NAMALWA (cell line): ENCODE data around the gene IL31.
A peak's percentile ranks its signal among the peaks of the same experiment; 100 is the strongest.
"Not testable (repeated sequence)": the region's sequence is repeated elsewhere in the genome, so short reads cannot be mapped to it uniquely, and the experiment has no call there.

ENCODE experiments used
- DNase-seq: peaks from one replicate; pipeline ENCODE4 v3.0.0-alpha.2; 2015; ENCODE audit warnings: low spot score

Gene IL31

GRCh38 chr12:122192441-122192840, 18.4 kb upstream of the IL31 start:
- DNase-seq = no peak

GRCh38 chr12:122190842-122191668, 17.0 kb upstream of the IL31 start:
- peak; percentile 89 for DNase-seq

- DNase-seq = no peak
Observed at GRCh38 chr12:122189626-122190475, 15.8 kb upstream of the IL31 start.

GRCh38 chr12:122187466-122187865, 13.4 kb upstream of the IL31 start:
- no peak for DNase-seq

- no peak for DNase-seq
Observed at GRCh38 chr12:122185494-122186082, 11.6 kb upstream of the IL31 start.

DNA sequence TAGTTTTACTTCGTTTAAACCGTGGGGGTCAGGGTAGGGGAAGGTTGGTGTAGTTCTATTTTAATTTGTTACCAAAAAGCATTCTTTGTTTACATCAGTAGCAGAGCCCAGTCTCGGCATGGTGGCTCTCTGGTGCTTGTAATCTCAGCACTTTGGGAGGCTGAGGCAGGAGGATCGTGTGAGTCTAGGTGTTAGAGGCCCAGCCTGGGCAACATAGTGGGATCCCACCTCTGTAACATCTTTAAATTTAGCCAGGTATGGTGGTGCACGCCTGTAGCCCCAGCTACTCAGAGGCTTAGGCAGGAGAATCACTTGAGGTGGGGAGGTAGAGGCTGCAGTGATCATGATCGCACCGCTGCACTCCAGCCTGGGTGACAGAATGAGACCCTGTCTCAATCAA, 11.1 kb upstream of the IL31 start:
- DNase-seq = no peak

DNA sequence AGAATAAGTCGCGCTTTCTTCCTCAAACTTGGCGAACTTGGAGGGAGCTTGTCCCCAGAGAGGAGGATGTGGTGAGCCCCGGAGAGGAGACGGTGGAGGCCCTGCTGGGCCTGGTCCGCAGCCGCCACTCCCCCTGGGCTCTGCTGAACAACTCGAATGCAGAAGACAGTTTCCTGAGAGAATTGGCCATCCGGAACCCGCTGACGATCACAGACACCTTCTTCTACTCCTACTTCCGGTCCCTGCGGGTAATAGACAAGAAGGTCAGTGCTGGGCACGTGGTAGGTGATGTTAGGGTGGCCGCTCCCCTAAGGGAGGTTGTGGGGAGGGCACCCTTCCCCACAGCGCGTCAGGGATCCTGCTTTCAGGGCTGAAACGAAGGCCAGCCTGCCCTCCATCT, 10.5 kb upstream of the IL31 start:
- no peak for DNase-seq

- DNase-seq = no peak
Observed at GRCh38 chr12:122183588-122183940, 9.5 kb upstream of the IL31 start.

- DNase-seq = peak; percentile 57
Observed at GRCh38 chr12:122182887-122183587, 9.0 kb upstream of the IL31 start, which contains the start of gene LRRC43. Gene LRRC43, plus strand, starts transcription at chr12:122183123. Its CDS starts 22 bp downstream, at chr12:122183145.

- DNase-seq = not testable (repeated sequence)
Observed at GRCh38 chr12:122176473-122176872, 2.5 kb upstream of the IL31 start.

GRCh38 chr12:122172262-122172939, 1.6 kb downstream of the IL31 start:
- DNase-seq = no peak

DNA sequence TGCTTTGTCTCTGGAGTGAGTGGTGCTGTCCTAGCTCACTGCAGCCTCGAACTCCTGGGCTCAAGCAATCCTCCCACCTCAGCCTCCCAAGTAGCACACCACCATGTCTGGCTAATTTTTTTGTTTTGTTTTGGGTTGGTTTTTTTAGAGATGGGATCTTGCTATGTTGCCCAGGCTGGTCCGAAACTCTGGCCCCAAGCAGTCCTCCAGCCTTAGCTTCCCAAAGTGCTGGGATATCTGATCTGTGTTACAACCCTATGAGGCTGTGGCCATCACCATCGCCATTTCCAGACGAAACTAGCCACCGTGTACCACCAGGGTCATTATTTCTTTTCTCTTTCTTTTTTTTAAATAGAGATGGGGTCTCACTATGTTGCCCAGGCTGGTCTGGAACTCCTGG, 2.6 kb downstream of the IL31 start:
- DNase-seq = no peak

DNA sequence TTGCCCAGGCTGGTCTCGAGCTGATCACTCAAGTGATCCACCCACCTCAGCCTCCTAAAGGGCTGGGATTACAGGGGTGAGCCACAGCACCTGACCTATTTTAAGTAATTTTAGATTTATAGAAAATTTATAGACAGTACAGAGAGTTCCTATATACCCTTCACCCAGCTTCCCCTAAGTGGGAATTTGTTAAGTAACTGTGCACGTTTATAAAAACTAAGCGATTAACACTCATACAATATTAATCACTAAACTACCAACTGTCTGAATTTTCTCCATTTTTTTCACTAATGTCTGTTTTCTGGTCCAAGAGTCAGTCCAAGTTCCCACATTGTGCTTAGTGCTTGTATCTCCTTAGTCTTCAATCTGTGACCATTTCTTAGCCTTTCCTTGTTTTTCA, 5.5 kb downstream of the IL31 start:
- no peak for DNase-seq

DNA sequence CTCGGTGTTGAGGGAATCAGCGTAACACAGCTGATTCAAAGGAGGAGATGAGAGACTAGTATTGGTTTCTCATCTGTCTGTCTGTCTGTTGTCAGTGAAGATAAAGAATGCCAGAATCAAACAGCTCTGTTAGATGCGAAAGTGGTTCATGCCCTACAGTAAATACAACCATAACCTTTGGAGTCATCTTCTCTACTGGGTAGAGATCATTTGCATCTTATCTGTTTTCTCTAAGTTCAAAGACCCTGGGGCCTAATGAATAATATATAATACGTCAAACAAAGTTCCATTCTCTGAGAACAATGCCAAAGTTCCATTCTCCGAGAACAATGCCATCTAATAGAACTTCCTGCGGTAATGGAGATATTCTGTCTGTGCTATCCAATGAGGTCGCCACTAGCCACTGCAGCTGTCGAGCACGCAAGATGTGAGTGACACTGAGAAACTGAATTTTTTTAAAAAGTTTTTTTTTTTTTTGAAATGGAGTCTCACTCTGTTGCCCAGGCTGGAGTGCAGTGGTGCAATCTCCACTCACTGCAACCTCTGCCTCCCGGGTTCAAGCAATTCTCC, 6.6 kb downstream of the IL31 start:
- DNase-seq = no peak

DNA sequence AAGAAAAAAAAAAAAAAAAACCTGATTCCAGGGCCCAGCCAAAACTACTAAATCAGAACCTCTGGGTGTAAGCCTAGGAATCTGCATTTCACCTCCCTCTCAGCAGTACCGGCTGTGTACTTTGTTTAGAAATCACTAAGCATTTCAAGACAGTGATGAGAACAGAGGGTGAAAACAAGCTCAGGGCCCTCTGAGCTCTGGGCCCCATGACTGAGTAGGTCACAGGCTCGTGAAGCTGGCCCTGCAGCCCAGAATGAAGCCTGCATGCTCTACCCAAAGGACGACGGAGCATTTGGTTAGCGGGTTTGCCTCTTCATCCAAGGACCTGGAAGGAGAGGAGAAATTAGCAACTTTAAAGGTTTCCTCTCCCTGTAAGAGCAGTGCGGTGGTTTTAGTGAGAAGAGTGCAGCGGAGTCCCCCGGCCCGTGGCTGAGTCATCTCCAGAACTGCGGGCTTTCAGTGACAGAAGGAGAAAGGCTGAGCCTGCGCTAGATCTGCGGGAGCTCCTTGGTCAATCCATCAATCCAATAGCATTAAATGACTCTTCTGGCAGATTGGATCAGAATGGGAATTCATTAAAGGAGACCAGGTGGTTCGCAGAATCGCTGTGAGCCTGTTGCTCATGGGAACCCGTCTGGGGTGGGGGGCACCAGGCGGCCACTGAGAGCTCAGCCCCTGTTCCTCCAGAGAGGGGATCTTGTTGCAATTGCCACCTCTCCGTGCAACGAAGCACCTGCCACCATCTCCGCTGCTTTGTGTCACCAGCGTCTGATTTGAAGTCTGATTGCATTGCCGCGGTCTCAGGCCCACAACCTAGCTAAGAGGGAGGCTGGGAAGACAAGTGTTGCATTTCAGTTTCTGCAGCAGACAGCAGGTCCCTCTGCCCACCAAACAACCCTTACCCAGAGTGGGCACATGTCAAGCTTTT, 7.3 kb downstream of the IL31 start:
- no peak for DNase-seq

DNA sequence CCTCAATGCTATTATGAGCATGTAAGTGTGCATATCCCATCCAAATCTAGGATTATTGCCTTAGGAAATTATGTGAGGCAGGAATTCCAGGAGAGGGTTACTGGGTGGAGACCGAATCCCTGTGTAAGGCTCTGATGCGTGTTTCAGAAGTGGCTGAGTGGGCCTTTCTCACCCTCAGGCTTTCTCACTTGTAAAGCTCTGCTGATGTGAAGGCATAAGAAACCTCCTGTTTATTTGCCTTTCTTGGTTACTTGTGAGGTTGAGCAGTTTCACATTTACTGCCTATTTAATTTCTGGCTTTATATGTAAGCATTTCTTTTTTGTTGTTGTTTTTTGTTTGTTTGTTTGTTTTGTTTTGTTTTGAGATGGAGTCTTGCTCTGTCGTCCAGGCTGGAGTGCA, 11.0 kb downstream of the IL31 start:
- no peak for DNase-seq

DNA sequence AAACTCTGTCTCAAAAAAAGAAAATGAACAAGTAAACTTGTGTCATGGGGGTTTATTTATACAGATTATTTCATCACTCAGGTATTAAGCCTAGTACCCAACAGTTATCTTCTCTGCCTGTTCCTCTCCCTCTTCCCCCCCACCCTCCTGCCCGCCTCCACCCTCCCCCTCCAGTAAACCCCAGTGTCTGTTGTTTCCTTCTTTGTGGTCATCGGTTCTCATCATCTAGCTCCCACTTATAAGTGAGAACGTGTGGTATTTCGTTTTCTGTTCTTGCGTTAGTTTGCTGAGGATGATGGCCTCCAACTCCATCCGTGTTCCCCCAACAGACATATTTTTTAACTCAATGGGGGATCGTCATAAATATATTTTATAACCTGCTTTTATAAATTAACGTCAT, 12.3 kb downstream of the IL31 start:
- DNase-seq = no peak

GRCh38 chr12:122160761-122161160, 13.3 kb downstream of the IL31 start:
- DNase-seq = no peak

GRCh38 chr12:122159882-122160281, 14.1 kb downstream of the IL31 start:
- no peak for DNase-seq

DNA sequence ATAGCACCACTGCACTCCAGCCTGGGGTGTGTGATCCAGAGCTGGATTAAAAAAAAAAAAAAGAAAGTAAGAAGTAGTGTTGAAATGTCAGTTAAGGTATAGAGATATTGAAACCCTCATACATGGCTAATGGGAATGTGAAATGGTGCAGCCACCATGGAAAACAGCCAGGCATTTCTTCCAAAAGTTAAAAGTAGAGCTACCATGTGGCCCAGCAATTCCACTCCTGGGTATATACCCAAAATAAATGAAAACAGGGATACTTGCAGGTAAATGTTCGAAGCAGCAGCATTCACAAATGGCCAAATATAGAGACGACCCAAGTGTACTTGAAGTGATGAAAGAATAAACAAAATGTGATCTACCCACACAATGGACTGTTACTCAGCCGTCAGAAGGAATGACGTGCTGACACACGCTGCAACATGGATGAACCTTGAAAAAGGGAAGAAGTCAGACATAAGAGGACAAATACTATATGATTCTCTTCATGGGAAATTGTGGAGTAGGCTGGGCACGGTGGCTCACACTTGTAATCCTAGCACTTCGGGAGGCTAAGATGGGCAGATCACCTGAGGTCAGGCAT, 15.2 kb downstream of the IL31 start:
- no peak for DNase-seq
